ENCODE measurements around the gene GREM1. TPM values are rescaled to one million over a fixed set of nuclear protein-coding genes. Genes with fewer than 3 reads are reported as not detected.

GREM1 gene
- total and polyA plus RNA-seq, 2 of the 8 experiments (the other 6 are each of a cell fraction or from before 2014, with no cell fraction given), result 0.12 to 1.1 TPM

DNA sequence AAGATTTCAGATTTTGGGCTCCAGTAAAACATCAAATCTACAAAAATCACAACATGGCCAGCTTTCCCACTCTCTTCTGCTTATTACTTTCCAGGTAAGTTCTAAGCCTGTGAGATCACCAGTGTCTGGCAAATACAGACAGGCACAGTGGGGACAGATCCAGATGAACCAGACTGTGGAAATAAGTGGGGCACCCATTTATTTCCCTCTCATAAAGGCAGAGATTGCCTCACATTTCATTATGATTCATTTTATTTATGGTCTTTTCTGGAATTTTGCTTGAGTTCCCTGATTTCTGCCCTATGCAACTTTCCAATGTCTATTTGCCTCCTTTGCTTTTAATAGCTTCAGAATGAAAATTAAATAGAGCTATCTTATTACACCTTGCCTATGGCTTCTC lies 66.8 kb downstream of the GREM1 start (continued):
- TF ChIP-seq EZH2 (IDR thresholded peaks at IDR 0.05; ENCODE audit: low read depth, low read length, severe bottlenecking), result no peak
- TF ChIP-seq, protein P1, sequence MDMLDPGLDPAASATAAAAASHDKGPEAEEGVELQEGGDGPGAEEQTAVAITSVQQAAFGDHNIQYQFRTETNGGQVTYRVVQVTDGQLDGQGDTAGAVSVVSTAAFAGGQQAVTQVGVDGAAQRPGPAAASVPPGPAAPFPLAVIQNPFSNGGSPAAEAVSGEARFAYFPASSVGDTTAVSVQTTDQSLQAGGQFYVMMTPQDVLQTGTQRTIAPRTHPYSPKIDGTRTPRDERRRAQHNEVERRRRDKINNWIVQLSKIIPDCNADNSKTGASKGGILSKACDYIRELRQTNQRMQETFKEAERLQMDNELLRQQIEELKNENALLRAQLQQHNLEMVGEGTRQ (IDR thresholded peaks at IDR 0.05; ENCODE audit: low read length), result no peak
- TF ChIP-seq CBX8 (IDR thresholded peaks at IDR 0.05; ENCODE audit: borderline replicate concordance, low read depth, low read length), result no peak
- TF ChIP-seq TCF12 (IDR thresholded peaks at IDR 0.05; ENCODE audit: low read depth, low read length), result no peak
- TF ChIP-seq NANOG (IDR thresholded peaks at IDR 0.05; ENCODE audit: insufficient read depth, low read depth, low read length, poor library complexity, severe bottlenecking), result no peak
- TF ChIP-seq SIN3A (conservative IDR thresholded peaks at IDR 0.05 in 1 of 2, IDR thresholded peaks at IDR 0.05 in 1 of 2; ENCODE audit: low read depth in 1 of 2, low read length in 2 of 2), result no peak
- TF ChIP-seq RFX5 (IDR thresholded peaks at IDR 0.05; ENCODE audit: borderline replicate concordance, low read depth, low read length), result no peak
- no peak for TF ChIP-seq CTBP2 (IDR thresholded peaks at IDR 0.05; ENCODE audit: borderline replicate concordance, insufficient read depth, insufficient read length, low read length)
- no peak for TF ChIP-seq TEAD4 (IDR thresholded peaks at IDR 0.05; ENCODE audit: low read depth, low read length)
- no peak for TF ChIP-seq SIX5 (IDR thresholded peaks at IDR 0.05; ENCODE audit: low read depth, low read length)

Data from H1 (cell line).